H9 (cell line): ENCODE data around the gene LRRK1. TPM values are rescaled to one million over a fixed set of nuclear protein-coding genes. Genes with fewer than 3 reads are reported as not detected.

Experiments
- DNase-seq: peaks from one replicate; pipeline ENCODE4 v3.0.0-alpha.2; 2017
- H2AFZ ChIP-seq: one replicate; pipeline ENCODE4 v1.6.1; 2013; ENCODE audit warnings: mild to moderate bottlenecking, low read length, control low read depth, moderate library complexity
- H2AK5ac ChIP-seq: 2 replicates; pipeline ENCODE4 v1.6.1; 2013; ENCODE audit warnings: low read length, control low read depth, mixed read lengths; ENCODE audit not compliant: insufficient read length
- H2BK120ac ChIP-seq: one replicate; pipeline ENCODE4 v1.6.1; 2013; ENCODE audit warnings: low read depth, mild to moderate bottlenecking, low read length, control low read depth, inconsistent platforms; ENCODE audit not compliant: poor library complexity, severe bottlenecking
- H2BK12ac ChIP-seq: 2 replicates; pipeline ENCODE4 v1.6.1; 2013; ENCODE audit warnings: low read length, control low read depth, mixed read lengths, low read depth; ENCODE audit not compliant: insufficient read length
- H2BK15ac ChIP-seq: 2 replicates; pipeline ENCODE4 v1.6.1; 2013; ENCODE audit warnings: low read depth, low read length, control low read depth
- H2BK20ac ChIP-seq: one replicate; pipeline ENCODE4 v1.6.1; 2013; ENCODE audit warnings: low read depth, mild to moderate bottlenecking, low read length, control low read depth, inconsistent platforms; ENCODE audit not compliant: poor library complexity, severe bottlenecking
- H2BK5ac ChIP-seq: 2 replicates; pipeline ENCODE4 v1.6.1; 2013; ENCODE audit warnings: low read length, control low read depth, mixed read lengths; ENCODE audit not compliant: insufficient read length
- H3K14ac ChIP-seq: 2 replicates; pipeline ENCODE4 v1.6.1; 2013; ENCODE audit warnings: low read length, control low read depth; ENCODE audit not compliant: insufficient read depth
- H3K18ac ChIP-seq: 2 replicates; pipeline ENCODE4 v1.6.1; 2013; ENCODE audit warnings: low read depth, mild to moderate bottlenecking, mixed read lengths, low read length, control low read depth; ENCODE audit not compliant: insufficient read length
- H3K23ac ChIP-seq: 2 replicates; pipeline ENCODE4 v1.6.1; 2013; ENCODE audit warnings: low read length, control low read depth, mixed read lengths, low read depth; ENCODE audit not compliant: insufficient read length
- H3K23me2 ChIP-seq: 2 replicates; pipeline ENCODE4 v1.6.1; 2013; ENCODE audit warnings: low read depth, mild to moderate bottlenecking, mixed read lengths, low read length, control low read depth; ENCODE audit not compliant: insufficient read length, poor library complexity, severe bottlenecking
- H3K27ac ChIP-seq: 2 replicates; pipeline ENCODE4 v1.5.1; 2013; ENCODE audit warnings: low read length, control low read depth, mixed read lengths, low read depth; ENCODE audit not compliant: insufficient read length
- H3K27me3 ChIP-seq: 2 replicates; pipeline ENCODE4 v1.6.1; 2013; ENCODE audit warnings: low read length, control low read depth, inconsistent platforms; ENCODE audit not compliant: insufficient read depth
- H3K4ac ChIP-seq: 2 replicates; pipeline ENCODE4 v1.6.1; 2013; ENCODE audit warnings: low read depth, mild to moderate bottlenecking, control low read depth, inconsistent platforms, low read length, moderate library complexity
- H3K4me1 ChIP-seq: 2 replicates; pipeline ENCODE4 v1.6.1; 2013; ENCODE audit warnings: low read length, control low read depth, inconsistent platforms; ENCODE audit not compliant: insufficient read depth
- H3K4me2 ChIP-seq: 2 replicates; pipeline ENCODE4 v1.6.1; 2013; ENCODE audit warnings: low read length, control low read depth, mixed read lengths; ENCODE audit not compliant: insufficient read length, insufficient read depth
- H3K56ac ChIP-seq: 2 replicates; pipeline ENCODE4 v1.6.1; 2013; ENCODE audit warnings: low read depth, mild to moderate bottlenecking, mixed read lengths, low read length, control low read depth; ENCODE audit not compliant: insufficient read length
- H3K79me1 ChIP-seq: 2 replicates; pipeline ENCODE4 v1.6.1; 2013; ENCODE audit warnings: low read depth, mild to moderate bottlenecking, moderate library complexity, low read length, control low read depth, inconsistent platforms; ENCODE audit not compliant: insufficient read depth, poor library complexity, severe bottlenecking
- H3K79me2 ChIP-seq: 2 replicates; pipeline ENCODE4 v1.6.1; 2013; ENCODE audit warnings: low read length, control low read depth, inconsistent platforms; ENCODE audit not compliant: insufficient read depth
- H3K9ac ChIP-seq: 2 replicates; pipeline ENCODE4 v1.6.1; 2013; ENCODE audit warnings: low read length, control low read depth, mixed read lengths; ENCODE audit not compliant: insufficient read length; ENCODE audit errors: extremely low read depth
- H3K9me3 ChIP-seq: one replicate; pipeline ENCODE4 v1.6.1; 2013; ENCODE audit warnings: low read depth, low read length, inconsistent platforms; ENCODE audit not compliant: control insufficient read depth
- H3T11ph ChIP-seq: one replicate; pipeline ENCODE4 v1.6.1; 2013; ENCODE audit warnings: mild to moderate bottlenecking, low read length, control low read depth, inconsistent platforms
- H4K20me1 ChIP-seq: one replicate; pipeline ENCODE4 v1.6.1; 2013; ENCODE audit not compliant: control insufficient read depth, insufficient read length, insufficient read depth
- H4K5ac ChIP-seq: 2 replicates; pipeline ENCODE4 v1.6.1; 2013; ENCODE audit warnings: low read depth, mild to moderate bottlenecking, mixed read lengths, low read length, control low read depth; ENCODE audit not compliant: insufficient read length
- H4K8ac ChIP-seq: replicated peaks from 2 replicates; pipeline ENCODE4 v1.6.1; 2013; ENCODE audit warnings: low read length, control low read depth, mixed read lengths, low read depth; ENCODE audit not compliant: insufficient read length
- H4K91ac ChIP-seq: 2 replicates; pipeline ENCODE4 v1.6.1; 2013; ENCODE audit warnings: low read depth, mild to moderate bottlenecking, moderate library complexity, mixed read lengths, low read length, control low read depth; ENCODE audit not compliant: insufficient read length
- H3K27ac Mint-ChIP-seq, 3 experiments: 2 replicates in 2 of 3; 3 replicates in 1 of 3; pipeline ENCODE4 v1.8.0; 2020 to 2021; ENCODE audit warnings: mixed read lengths in 3 of 3, mild to moderate bottlenecking in 1 of 3, moderate library complexity in 1 of 3
- H3K27me3 Mint-ChIP-seq: 2 replicates; pipeline ENCODE4 v1.8.0; 2021; ENCODE audit warnings: low read depth, mild to moderate bottlenecking, moderate library complexity, mixed read lengths
- H3K36me3 Mint-ChIP-seq, 3 experiments: 2 replicates in 2 of 3; 3 replicates in 1 of 3; pipeline ENCODE4 v1.8.0; 2020 to 2021; ENCODE audit warnings: low read depth in 3 of 3, mixed read lengths in 3 of 3; ENCODE audit not compliant: insufficient read depth in 1 of 3
- H3K4me1 Mint-ChIP-seq, 2 experiments: 2 replicates each; pipeline ENCODE4 v1.8.0; 2020; ENCODE audit warnings: mixed read lengths in 2 of 2
- H3K4me3 Mint-ChIP-seq, 2 experiments: 2 replicates in 1 of 2; 3 replicates in 1 of 2; pipeline ENCODE4 v1.8.0; 2020 to 2021; ENCODE audit warnings: mild to moderate bottlenecking in 2 of 2, mixed read lengths in 2 of 2, moderate library complexity in 1 of 2
- H3K9me3 Mint-ChIP-seq, 2 experiments: 2 replicates in 1 of 2; 3 replicates in 1 of 2; pipeline ENCODE4 v1.8.0; 2020; ENCODE audit warnings: mild to moderate bottlenecking in 2 of 2, mixed read lengths in 2 of 2, moderate library complexity in 1 of 2
- CTCF ChIP-seq: fragments of 200-600 bp; sonication (generic); conservative IDR thresholded peaks from 3 replicates; pipeline ENCODE4 v1.8.0; 2021; ENCODE audit warnings: antibody characterized with exemption, mild to moderate bottlenecking
- WGBS: extraction: QIAGEN DNeasy Blood & Tissue Kit; methylation state at CpG from one replicate; pipeline ENCODE4 v1.1.7; 2013; ENCODE audit warnings: missing lambda C conversion rate, low lambda C conversion rate, mixed read lengths; ENCODE audit not compliant: insufficient read length; ENCODE audit errors: extremely low coverage; 5-methylcytosine and 5-hydroxymethylcytosine counted together
- total RNA-seq: library from RNA; stranded (reverse); gene quantifications from 2 replicates; pipeline ENCODE4 v1.2.1, GENCODE V29; 2021

Gene LRRK1
- total RNA-seq, 1 experiment from 2014 or later: 4.0 TPM

- Mint-ChIP-seq H3K4me3 (no peak overlapping the region), H3K27ac (peak overlapping the region in 1 of 3 experiments; percentile 24; a peak in 2 of 7 replicates), H3K27me3 (peaks cover 13% of the 10 kb centered on the region), H3K4me1 (peaks cover 14 to 27% of the 10 kb centered on the region in 2 experiments), H3K9me3 (peaks cover 14 to 19% of the 10 kb centered on the region in 2 experiments), H3K36me3 (peaks cover 14 to 18% (median 15%) of the 10 kb centered on the region in 3 experiments)
- H3K27ac ChIP-seq: no peak overlapping the region
- no peak overlapping the region for H2BK12ac ChIP-seq
- H4K91ac ChIP-seq: no peak overlapping the region
- no peak overlapping the region for H2BK15ac ChIP-seq
- no peak overlapping the region for H3K23ac ChIP-seq
- DNase-seq: no peak
- no peak overlapping the region for H3K18ac ChIP-seq
- H2BK120ac ChIP-seq: no peak overlapping the region
- no peak overlapping the region for H4K8ac ChIP-seq
- H2AFZ ChIP-seq: no peak overlapping the region
- H3K56ac ChIP-seq: no peak overlapping the region
- H2BK5ac ChIP-seq: no peak overlapping the region
- no peaks in the 10 kb centered on the region for H3K27me3 ChIP-seq
- H3K14ac ChIP-seq: no peak overlapping the region
- no peaks in the 10 kb centered on the region for H3K79me2 ChIP-seq
- H4K20me1 ChIP-seq: no peaks in the 10 kb centered on the region
- no peaks in the 10 kb centered on the region for H3K9me3 ChIP-seq
- H4K5ac ChIP-seq: no peak overlapping the region
- no peaks in the 10 kb centered on the region for H3K23me2 ChIP-seq
- H3K4me2 ChIP-seq: no peak overlapping the region
- H3K4ac ChIP-seq: no peak overlapping the region
- TF ChIP-seq CTCF: no peak
- WGBS: no CpG with 5 or more reads among the region's 2 CpGs
- no peaks in the 10 kb centered on the region for H3K4me1 ChIP-seq
- no peak overlapping the region for H3K9ac ChIP-seq
- no peaks in the 10 kb centered on the region for H3K79me1 ChIP-seq
- H2AK5ac ChIP-seq: no peak overlapping the region
- no peak overlapping the region for H3T11ph ChIP-seq
- H2BK20ac ChIP-seq: no peak overlapping the region
Observed at GRCh38 chr15:101055411-101055810, 136.3 kb downstream of the LRRK1 start.
